GM19043 (cell line): ENCODE data around the gene CHN2.

Experiments
- ATAC-seq: cut with Tn5 transposase; IDR thresholded peaks from one replicate; pipeline ENCODE4 v1.9.1; 2021; ENCODE audit warnings: low read depth; ENCODE audit not compliant: unreplicated experiment

Gene CHN2

GRCh38 chr7:29278337-29279069, 83.9 kb downstream of the CHN2 start:
- no peak for ATAC-seq

- ATAC-seq: no peak
Observed at GRCh38 chr7:29281782-29282541, 87.4 kb downstream of the CHN2 start.

- peak; percentile 52 for ATAC-seq
Observed at GRCh38 chr7:29282819-29283414, 88.3 kb downstream of the CHN2 start.

DNA sequence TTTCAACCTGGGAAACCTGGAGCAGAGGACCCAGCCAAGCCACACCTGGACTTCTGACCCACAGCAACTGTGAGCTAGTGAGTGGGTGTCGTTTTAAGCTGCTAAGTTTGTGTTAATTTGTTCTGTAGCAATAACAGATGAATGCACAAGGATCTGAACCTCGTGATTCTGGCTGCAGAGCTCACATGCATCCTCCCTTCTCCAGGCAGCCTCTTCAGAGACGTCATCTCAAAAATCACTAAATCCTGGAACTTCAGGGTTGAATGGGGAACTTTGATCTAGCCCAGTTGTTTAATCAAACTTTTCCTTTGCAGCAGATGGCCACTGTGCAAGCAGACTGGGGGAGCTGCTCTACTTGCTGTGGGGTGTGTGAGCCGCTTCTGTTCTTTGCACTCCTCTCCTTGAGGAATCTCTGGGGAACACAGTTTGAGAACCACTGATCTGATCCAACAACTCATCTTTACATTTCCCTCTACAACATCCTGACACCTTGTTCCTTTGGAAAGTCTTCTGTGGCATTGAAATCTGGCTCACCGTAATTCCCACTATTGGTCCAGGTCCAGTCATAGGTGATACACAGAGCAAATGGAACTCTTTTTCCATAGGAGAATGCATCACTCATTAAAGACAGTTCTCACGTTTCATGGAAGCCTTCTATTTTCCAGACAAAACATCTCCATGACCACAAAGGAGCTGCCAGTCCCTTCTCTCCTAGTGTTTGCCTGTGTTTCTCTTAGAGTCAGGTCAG, 90.3 kb downstream of the CHN2 start:
- no peak for ATAC-seq

DNA sequence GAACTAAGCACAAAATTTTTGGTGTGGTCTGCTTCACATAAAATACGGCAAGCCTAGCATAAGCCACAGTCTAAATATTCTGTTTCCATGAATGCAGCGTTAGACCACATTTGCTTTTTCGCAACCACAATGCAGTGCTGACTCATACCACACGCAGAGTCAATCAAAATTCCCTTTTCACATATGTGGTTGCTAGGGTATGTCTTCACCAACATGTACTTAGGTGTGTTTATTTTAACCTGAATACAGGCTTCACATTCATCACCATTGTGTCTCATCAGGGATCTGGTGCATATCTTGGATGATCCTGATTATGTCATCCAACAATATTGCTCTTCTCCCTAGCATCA, 90.8 kb downstream of the CHN2 start:
- peak; percentile 62 for ATAC-seq

- no peak for ATAC-seq
Observed at GRCh38 chr7:29285861-29286260, 91.3 kb downstream of the CHN2 start.

DNA sequence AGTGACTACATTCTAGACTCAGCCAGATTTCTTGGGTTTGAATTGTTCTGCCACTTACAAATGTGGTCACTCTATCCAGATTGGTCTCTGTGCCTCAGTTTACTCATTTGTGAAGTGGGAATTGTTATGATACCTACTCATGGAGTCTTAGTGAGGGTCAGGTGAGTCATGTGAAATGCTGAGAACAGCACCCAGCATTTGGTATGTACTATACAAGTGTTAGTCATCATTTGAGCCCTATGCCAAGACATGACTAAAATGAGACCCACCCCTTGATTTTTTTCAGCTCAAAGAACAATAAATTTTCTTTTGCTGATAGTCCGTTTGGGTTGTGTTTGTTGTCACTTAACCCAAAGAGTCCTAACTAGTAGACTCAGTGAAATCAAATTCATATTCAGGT, 92.8 kb downstream of the CHN2 start:
- ATAC-seq: no peak

GRCh38 chr7:29288181-29289091, 93.9 kb downstream of the CHN2 start:
- ATAC-seq: no peak

DNA sequence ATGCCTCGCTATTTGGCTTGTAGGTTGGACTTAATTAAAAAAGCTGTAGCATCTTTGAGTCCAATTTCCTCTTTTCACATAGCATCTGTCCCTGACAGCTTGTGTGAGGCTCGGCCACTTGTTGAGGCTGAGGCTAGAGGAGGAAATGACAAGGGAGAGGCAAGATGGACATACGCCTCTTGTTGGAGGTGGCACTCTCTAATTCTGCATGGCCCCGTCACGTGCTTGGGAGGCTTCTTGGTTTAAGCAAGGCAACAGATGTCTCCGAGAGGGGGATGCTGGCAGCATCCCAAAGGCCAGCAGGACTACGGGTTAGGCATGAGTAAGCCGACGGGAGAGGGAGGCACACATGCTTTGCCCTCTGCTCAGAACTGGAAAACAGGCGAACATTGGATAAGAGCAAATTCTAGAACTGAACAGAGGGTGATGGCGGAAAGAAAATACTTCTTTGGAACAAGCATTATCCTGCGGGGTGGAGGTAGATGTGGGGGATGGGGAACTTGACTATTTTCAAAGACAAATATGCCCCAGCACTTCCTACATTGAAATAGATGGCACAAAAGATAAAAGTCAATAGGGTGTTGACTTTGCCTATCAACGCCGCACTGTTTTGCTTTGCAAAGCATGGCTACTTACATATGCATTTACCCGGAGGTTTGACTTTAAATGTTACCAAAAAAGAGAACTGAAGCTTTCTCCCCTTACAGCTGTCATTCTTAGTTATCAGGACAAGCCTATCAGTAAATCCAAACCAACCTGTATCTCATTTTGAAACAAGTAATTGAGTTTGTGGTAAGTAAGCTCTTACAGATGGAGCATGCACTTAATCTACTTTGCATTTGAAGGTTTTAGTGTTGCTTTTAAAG, 94.8 kb downstream of the CHN2 start:
- ATAC-seq: peak; percentile 68

DNA sequence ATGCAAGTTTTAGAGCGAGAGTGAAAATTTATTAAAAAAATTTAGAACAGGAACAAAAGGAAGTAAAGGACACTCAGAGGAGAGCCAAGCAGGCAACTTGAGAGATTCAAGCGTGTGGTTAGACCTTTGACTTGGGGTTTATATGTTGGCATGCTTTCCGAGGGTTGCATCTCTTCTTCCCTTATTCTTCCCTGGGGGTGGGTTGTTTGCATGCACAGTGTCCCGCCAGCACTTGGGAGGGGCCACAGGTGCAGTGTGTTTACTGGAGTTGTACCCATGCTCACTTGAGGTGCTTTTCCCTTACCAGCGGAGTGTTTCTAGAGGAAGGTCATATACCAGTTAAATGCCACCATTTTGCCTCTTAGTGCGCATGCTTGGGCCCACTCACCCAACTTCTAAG, 96.3 kb downstream of the CHN2 start:
- ATAC-seq: no peak

GRCh38 chr7:29291723-29292618, 97.4 kb downstream of the CHN2 start:
- ATAC-seq: no peak

DNA sequence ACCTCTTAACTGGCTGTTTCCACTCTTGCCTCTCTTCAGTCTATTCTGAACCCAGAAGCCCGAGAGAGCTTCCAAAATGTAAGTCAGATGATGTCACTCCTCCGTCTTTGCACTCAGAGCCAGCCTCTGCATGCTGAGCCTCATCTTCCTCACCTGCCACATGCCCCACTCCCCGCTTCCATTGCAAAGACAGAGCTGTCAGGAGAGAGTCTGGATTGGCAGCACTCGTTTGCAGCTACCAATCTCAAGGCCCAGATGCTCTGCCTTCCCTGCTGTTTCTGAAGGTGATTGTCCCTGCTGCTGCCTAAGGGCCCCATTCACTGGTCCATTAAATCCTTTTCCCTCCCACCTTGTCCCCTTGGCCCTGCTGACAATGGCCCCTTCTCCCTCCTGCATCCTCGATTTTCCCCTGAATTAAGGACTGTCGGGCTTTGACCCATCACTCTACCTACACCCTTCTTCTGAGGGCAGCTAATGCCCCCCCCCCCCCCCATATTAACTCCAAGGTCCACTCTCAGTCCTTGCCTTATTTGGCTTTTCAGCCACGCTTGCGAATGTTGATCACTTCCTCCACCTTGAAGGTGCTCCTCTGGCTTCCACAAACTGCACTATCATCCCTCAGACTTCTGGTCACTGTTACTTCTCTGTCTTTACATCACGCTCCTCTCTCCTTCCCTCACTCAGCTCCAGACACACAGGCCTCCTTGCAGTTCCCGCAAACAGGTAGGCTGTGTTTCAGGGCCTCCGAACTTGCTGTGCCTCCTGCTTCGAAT, 98.5 kb downstream of the CHN2 start:
- no peak for ATAC-seq

DNA sequence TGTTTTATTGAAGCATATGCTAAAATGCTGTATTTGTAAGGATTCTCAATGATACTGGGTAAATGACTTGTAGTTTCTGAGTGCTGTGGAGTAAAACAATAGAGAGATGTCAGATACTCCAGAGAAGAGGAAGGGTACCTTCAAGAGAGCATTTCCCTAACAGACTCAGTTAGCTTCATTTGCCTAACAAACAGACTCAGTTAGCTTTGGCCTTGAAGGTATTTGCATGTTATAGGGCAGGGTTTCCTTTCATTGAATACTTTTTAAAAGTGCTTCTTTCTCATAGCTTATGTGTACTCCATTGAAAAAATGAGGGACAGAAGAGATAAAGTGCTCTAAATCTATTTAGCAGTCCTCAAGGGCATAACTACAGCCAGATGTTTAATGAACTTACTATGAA, 101.8 kb downstream of the CHN2 start:
- ATAC-seq: no peak

- no peak for ATAC-seq
Observed at GRCh38 chr7:29297194-29297890, 102.8 kb downstream of the CHN2 start.

- no peak for ATAC-seq
Observed at GRCh38 chr7:29299086-29299485, 104.5 kb downstream of the CHN2 start.

GRCh38 chr7:29300026-29300480, 105.5 kb downstream of the CHN2 start:
- no peak for ATAC-seq

- ATAC-seq: no peak
Observed at GRCh38 chr7:29300649-29301048, 106.1 kb downstream of the CHN2 start.
